DMS 273 treated with DMSO at 0.1 percent for 48 hours (cell line): Measurements from ENCODE around the gene KDM3A.

Experiments used
- DNase-seq: peaks from one replicate; lab custom pipeline; 2025; lab: John Stamatoyannopoulos, UW

The KDM3A gene

DNA sequence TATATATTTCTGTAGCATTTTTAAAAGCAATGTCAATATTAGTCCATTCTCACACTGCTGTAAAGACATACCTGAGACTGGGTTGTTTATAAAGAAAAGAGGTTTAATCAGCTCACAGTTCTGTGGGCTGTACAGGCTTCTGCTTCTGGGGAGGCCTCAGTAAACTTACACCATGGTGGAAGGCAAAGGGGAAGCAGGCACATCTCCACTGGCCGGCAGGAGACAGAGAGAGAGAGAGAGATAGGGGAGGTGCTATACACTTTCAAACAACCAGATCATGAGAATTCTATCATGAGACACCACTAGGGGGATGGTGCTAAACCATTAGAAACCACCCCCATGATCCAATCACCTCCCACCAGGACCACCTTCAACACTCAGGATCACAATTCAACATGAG is 79.0 kb downstream of the KDM3A start:
- no peak for DNase-seq

DNA sequence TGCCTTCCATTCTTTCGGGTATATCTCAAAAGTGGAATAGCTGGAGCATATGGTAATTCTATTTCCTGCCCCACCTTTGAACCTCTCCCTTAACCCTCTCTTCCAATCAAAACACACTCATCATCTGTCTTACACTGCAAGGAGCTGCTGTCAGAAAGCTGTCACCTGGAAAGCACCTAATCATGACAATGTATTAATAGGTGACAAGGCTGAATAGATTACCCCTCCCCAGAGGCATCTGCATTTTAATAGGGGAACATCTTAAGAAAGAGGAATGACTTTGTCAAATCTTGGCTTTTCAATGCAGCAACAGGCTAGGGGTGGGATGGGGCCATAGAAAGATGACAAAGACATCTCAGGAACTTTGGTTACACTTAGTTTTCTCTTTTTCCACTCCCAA is 80.8 kb downstream of the KDM3A start:
- DNase-seq = no peak

DNA sequence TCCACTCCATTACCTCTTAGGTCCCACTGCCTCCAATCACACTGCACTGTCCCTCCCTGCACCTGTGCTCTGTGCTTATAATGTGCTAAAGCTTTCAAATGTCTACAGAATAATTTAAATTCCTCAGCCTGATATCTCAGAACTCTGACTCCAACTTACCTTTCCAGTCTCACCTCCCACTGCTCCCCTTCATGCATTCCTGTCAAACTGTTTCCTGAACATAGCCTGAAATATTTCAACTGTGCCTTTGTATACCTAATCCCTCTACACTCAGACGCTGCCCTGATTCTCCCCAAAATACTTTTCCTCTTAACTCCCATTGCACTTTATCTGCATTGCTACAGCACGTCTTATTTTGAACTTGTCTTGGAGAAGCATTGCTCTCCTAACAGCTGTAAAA is 81.5 kb downstream of the KDM3A start:
- DNase-seq = no peak

- DNase-seq = no peak
Observed at GRCh38 chr2:86523491-86523890, 82.3 kb downstream of the KDM3A start.

DNA sequence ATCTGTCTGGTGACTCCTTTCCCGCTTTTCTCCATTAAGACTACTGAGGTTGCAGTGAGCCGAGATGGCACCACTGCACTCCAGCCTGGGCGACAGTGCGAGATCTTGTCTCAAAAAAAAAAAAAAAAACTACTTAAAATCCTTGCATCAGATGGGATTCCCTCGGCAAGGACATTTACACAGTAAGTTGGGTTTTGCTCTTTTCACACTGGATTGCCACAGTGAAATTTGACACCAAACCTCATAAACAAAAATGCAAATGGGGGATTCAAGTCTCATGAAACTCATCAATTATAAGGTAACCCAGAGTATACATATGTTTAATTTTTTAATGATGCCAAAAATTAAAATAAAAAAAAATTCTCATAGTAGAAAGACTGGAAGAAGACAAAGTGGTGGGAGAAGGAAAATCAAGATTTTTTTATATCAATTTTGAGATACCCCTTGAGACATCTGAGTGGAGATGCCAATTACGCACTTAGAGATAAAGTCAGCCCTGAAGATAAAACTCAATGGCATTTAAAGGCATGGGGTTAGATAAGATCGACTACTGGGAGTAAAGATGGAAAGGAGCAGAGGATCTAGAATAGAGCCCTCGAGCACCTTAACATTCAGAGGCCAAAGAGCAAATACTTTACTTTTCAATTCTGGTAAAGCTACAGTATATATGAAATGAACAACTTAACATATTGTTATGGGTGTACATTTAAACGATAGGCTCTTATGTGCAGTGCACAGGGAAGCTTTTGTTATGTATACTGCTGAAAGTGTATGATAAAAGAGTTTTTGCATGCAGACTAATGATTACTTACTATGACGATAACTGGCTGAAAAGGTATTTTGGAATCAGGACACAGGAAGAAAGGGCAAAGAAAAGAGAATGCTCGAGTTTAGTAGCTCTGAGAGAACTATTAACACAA is 84.5 kb downstream of the KDM3A start:
- DNase-seq = no peak

GRCh38 chr2:86533589-86533988 is 92.4 kb downstream of the KDM3A start:
- no peak for DNase-seq

- DNase-seq = no peak
Observed at GRCh38 chr2:86541334-86541733, 100.2 kb downstream of the KDM3A start.
